K562 (cell line): ENCODE measurements around the gene PTPN20. TPM values are rescaled to one million over a fixed set of nuclear protein-coding genes. Genes with fewer than 3 reads are reported as not detected.

Experiments
- CC2D1A ChIP-seq: fragments of 450-650 bp; IDR thresholded peaks from 2 replicates; pipeline ENCODE4 v1.6.1; 2017; ENCODE audit warnings: mild to moderate bottlenecking
- IRF2 ChIP-seq: sonication (generic); formaldehyde crosslinking; IDR thresholded peaks from 2 replicates; pipeline ENCODE4 v1.8.1; 2022; ENCODE audit warnings: mild to moderate bottlenecking, missing genetic modification reagents
- JUND ChIP-seq, 2 experiments: IDR thresholded peaks; 2 replicates in 1 of 2; 3 replicates in 1 of 2; pipeline ENCODE4 v1.6.1; 2011; ENCODE audit warnings: borderline replicate concordance in 2 of 2, low read depth in 2 of 2, low read length in 2 of 2, improper control_type of control experiment in 1 of 2, missing biosample characterization in 1 of 2, missing genetic modification characterization in 1 of 2, missing genetic modification reagents in 1 of 2
- KLF6 ChIP-seq: fragments of 250-450 bp; sonication (Bioruptor Pico); IDR thresholded peaks from 2 replicates; pipeline ENCODE4 v1.4.0; 2020; ENCODE audit warnings: mild to moderate bottlenecking, moderate library complexity, borderline replicate concordance
- LEF1 ChIP-seq: fragments of 450-650 bp; IDR thresholded peaks from 2 replicates; pipeline ENCODE4 v1.6.1; 2016; ENCODE audit warnings: mild to moderate bottlenecking
- MAFF ChIP-seq: IDR thresholded peaks from 2 replicates; pipeline ENCODE4 v1.6.1; 2012; ENCODE audit warnings: low read length, improper control_type of control experiment
- NFYB ChIP-seq: IDR thresholded peaks from 2 replicates; pipeline ENCODE4 v1.6.1; 2011; ENCODE audit warnings: mild to moderate bottlenecking, moderate library complexity; ENCODE audit not compliant: insufficient read length; ENCODE audit errors: extremely low read depth
- YY1 ChIP-seq, 3 experiments: IDR thresholded peaks; 2 replicates each; pipeline ENCODE4 v1.6.1; 2011; ENCODE audit warnings: low read length in 2 of 3, mild to moderate bottlenecking in 2 of 3, moderate library complexity in 2 of 3, borderline replicate concordance in 1 of 3, control low read depth in 1 of 3, low read depth in 1 of 3; ENCODE audit not compliant: insufficient read depth in 3 of 3, insufficient replicate concordance in 2 of 3, control insufficient read depth in 1 of 3, insufficient read length in 1 of 3; ENCODE audit errors: extremely low read depth in 1 of 3
- ZKSCAN1 ChIP-seq: fragments of 150-350 bp; IDR thresholded peaks from 2 replicates; pipeline ENCODE4 v1.6.1; 2016; ENCODE audit warnings: low read depth, low read length
- ZNF121 ChIP-seq: sonication (generic); formaldehyde crosslinking; conservative IDR thresholded peaks from 2 replicates; pipeline ENCODE4 v1.8.0; 2022; ENCODE audit warnings: missing genetic modification reagents
- ZNF445 ChIP-seq: fragments of 250-450 bp; sonication (Bioruptor Pico); IDR thresholded peaks from 2 replicates; pipeline ENCODE4 v1.4.0; 2020; ENCODE audit warnings: low read depth, mild to moderate bottlenecking, moderate library complexity
- polyA plus RNA-seq, 8 experiments: library from polyadenylated mRNA; depleted of rRNA in 4 of 8; stranded (reverse) in 5 of 8; unstranded in 3 of 8; fragments of >200 nt; fragmentation: Nextera tagmentation in 2 of 8; fragmentation: Illumina TruSeq in 1 of 8; extraction: Ambion mirVana in 2 of 8; extraction: Trizol in 1 of 8; gene quantifications; 2 replicates each; pipeline versions ENCODE4 v1.2.1 to v1.2.3, GENCODE V29; 2011 to 2014; ENCODE audit warnings: inconsistent platforms in 1 of 8, missing spikeins in 1 of 8
- total RNA-seq, 7 experiments: library from RNA; depleted of rRNA in 6 of 7; stranded (reverse); fragments of >200 nt in 6 of 7; fragmentation: Illumina TruSeq in 2 of 7; extraction: Trizol in 2 of 7; gene quantifications; 2 replicates each; pipeline versions ENCODE4 v1.2.1 to v1.2.3, GENCODE V29; 2011 to 2021; ENCODE audit warnings: low replicate concordance in 1 of 7
- TF ChIP-seq, protein P1 (sequence below): IDR thresholded peaks from 2 replicates; pipeline ENCODE4 v1.6.1; 2016; ENCODE audit warnings: missing genetic modification characterization, missing compliant biosample characterization
- TF ChIP-seq, protein P2 (sequence below): sonication (generic); formaldehyde crosslinking; IDR thresholded peaks from 2 replicates; pipeline ENCODE4 v1.8.0; 2023; ENCODE audit warnings: mild to moderate bottlenecking, missing genetic modification reagents
- TF ChIP-seq, protein P3 (sequence below): sonication (generic); formaldehyde crosslinking; IDR thresholded peaks from 2 replicates; pipeline ENCODE4 v1.8.0; 2023; ENCODE audit warnings: missing genetic modification reagents, mild to moderate bottlenecking, borderline replicate concordance
- TF ChIP-seq, protein P4 (sequence below), 2 experiments: fragments of 450-650 bp; IDR thresholded peaks; 2 replicates each; pipeline ENCODE4 v1.6.1; 2016

Gene PTPN20
- total and polyA plus RNA-seq, 9 of the 15 experiments (the other 6 are each of a cell fraction or from before 2014, with no cell fraction given) = 0.03 to 0.18 (median 0.10) TPM; not detected in 6

DNA sequence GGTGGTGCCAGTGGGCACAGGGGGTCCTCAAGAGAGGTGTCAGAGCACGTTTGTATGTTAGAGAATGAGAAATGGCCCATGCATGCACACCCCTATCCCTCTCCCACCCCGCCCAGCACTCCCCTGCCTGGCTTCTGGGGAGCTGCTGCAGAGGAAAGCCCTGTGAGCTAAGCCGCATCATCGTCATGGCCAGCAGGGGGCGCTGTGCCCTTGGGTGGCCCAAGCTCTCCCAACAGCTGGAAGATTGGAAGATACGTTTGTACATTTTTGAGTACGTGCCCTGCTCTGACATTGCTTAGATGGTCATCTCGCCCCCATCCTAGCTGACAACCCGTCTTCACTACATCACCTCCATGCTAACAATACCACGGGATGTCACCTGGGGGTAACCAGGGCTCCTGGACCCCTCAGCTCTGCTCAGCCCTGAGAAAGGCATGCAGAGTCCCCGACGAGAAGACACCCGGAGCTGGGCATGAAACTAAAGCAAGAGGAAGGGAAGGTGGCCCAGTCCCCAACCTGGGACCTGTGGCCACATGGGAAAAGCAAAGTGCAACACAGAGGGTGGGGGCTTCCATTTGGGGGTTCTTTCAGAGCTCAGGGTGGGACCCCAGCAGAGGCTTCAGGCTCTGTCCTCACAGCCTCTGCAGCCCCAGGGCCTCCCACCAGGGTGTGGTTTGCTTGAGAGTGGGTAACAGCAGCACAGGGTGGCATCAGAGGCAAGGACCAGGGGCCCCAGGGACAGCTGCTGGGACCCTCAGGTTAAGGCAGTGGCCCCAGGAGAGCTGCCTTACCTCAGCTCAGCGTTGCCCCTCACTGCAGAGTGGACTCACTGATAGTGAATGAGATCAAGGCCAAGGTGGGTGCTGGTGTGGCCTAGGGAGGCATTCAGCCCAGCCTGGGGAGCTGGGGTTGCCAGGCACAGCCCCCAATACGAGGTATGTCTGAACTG is 136.6 kb downstream of the PTPN20 start (continued):
- TF ChIP-seq, protein P1, sequence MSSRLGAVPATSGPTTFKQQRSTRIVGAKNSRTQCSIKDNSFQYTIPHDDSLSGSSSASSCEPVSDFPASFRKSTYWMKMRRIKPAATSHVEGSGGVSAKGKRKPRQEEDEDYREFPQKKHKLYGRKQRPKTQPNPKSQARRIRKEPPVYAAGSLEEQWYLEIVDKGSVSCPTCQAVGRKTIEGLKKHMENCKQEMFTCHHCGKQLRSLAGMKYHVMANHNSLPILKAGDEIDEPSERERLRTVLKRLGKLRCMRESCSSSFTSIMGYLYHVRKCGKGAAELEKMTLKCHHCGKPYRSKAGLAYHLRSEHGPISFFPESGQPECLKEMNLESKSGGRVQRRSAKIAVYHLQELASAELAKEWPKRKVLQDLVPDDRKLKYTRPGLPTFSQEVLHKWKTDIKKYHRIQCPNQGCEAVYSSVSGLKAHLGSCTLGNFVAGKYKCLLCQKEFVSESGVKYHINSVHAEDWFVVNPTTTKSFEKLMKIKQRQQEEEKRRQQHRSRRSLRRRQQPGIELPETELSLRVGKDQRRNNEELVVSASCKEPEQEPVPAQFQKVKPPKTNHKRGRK (tag) = no peak
- TF ChIP-seq JUND (IDR thresholded peaks at IDR 0.05; ENCODE audit: borderline replicate concordance, low read depth, low read length) (peak; percentile 51; the same call in 1 of the 2 replicates), JUND (tag; IDR thresholded peaks at IDR 0.05; ENCODE audit: borderline replicate concordance, low read depth, low read length) (no peak), MAFF (no peak), IRF2 (no peak), LEF1 (no peak), NFYB (no peak), ZKSCAN1 (no peak), ZNF121 (CRISPR knock-in tag) (no peak), KLF6 (CRISPR knock-in tag) (no peak), YY1 (IDR thresholded peaks at IDR 0.05; ENCODE audit: borderline replicate concordance in 1 of 3, control insufficient read depth in 1 of 3, extremely low read depth in 1 of 3, insufficient read depth in 3 of 3, insufficient read length in 1 of 3, insufficient replicate concordance in 2 of 3, low read depth in 1 of 3, low read length in 2 of 3) (no peak), CC2D1A (0 out of 2 replicates have a peak, but pooled peaks have one; percentile 22), ZNF445 (CRISPR knock-in tag) (no peak)
- TF ChIP-seq, protein P2, sequence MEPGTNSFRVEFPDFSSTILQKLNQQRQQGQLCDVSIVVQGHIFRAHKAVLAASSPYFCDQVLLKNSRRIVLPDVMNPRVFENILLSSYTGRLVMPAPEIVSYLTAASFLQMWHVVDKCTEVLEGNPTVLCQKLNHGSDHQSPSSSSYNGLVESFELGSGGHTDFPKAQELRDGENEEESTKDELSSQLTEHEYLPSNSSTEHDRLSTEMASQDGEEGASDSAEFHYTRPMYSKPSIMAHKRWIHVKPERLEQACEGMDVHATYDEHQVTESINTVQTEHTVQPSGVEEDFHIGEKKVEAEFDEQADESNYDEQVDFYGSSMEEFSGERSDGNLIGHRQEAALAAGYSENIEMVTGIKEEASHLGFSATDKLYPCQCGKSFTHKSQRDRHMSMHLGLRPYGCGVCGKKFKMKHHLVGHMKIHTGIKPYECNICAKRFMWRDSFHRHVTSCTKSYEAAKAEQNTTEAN (CRISPR knock-in tag) = no peak
- TF ChIP-seq, protein P3, sequence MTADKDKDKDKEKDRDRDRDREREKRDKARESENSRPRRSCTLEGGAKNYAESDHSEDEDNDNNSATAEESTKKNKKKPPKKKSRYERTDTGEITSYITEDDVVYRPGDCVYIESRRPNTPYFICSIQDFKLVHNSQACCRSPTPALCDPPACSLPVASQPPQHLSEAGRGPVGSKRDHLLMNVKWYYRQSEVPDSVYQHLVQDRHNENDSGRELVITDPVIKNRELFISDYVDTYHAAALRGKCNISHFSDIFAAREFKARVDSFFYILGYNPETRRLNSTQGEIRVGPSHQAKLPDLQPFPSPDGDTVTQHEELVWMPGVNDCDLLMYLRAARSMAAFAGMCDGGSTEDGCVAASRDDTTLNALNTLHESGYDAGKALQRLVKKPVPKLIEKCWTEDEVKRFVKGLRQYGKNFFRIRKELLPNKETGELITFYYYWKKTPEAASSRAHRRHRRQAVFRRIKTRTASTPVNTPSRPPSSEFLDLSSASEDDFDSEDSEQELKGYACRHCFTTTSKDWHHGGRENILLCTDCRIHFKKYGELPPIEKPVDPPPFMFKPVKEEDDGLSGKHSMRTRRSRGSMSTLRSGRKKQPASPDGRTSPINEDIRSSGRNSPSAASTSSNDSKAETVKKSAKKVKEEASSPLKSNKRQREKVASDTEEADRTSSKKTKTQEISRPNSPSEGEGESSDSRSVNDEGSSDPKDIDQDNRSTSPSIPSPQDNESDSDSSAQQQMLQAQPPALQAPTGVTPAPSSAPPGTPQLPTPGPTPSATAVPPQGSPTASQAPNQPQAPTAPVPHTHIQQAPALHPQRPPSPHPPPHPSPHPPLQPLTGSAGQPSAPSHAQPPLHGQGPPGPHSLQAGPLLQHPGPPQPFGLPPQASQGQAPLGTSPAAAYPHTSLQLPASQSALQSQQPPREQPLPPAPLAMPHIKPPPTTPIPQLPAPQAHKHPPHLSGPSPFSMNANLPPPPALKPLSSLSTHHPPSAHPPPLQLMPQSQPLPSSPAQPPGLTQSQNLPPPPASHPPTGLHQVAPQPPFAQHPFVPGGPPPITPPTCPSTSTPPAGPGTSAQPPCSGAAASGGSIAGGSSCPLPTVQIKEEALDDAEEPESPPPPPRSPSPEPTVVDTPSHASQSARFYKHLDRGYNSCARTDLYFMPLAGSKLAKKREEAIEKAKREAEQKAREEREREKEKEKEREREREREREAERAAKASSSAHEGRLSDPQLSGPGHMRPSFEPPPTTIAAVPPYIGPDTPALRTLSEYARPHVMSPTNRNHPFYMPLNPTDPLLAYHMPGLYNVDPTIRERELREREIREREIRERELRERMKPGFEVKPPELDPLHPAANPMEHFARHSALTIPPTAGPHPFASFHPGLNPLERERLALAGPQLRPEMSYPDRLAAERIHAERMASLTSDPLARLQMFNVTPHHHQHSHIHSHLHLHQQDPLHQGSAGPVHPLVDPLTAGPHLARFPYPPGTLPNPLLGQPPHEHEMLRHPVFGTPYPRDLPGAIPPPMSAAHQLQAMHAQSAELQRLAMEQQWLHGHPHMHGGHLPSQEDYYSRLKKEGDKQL (CRISPR knock-in tag) = no peak
- TF ChIP-seq, protein P4, sequence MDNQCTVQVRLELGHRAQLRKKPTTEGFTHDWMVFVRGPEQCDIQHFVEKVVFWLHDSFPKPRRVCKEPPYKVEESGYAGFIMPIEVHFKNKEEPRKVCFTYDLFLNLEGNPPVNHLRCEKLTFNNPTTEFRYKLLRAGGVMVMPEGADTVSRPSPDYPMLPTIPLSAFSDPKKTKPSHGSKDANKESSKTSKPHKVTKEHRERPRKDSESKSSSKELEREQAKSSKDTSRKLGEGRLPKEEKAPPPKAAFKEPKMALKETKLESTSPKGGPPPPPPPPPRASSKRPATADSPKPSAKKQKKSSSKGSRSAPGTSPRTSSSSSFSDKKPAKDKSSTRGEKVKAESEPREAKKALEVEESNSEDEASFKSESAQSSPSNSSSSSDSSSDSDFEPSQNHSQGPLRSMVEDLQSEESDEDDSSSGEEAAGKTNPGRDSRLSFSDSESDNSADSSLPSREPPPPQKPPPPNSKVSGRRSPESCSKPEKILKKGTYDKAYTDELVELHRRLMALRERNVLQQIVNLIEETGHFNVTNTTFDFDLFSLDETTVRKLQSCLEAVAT (IDR thresholded peaks at IDR 0.05) = no peak
